ENCODE results near the gene DENND11.
"Not testable (repeated sequence)": the region's sequence is repeated elsewhere in the genome, so short reads cannot be mapped to it uniquely, and the experiment has no call there.

Gene DENND11

GRCh38 chr7:141689072-141689825 lies 12.7 kb downstream of the DENND11 start:
- H3K27ac ChIP-seq (ENCODE audit: insufficient read depth in 1 of 2, low read depth in 1 of 2, low read length in 2 of 2, poor library complexity in 1 of 2, severe bottlenecking in 2 of 2); H3K4me1 ChIP-seq (ENCODE audit: control extremely low read depth in 1 of 4, control insufficient read depth in 4 of 4, insufficient read depth in 4 of 4, low read length in 3 of 4); H3K4me3 ChIP-seq (ENCODE audit: control insufficient read depth in 1 of 7, extremely low read depth in 1 of 7, insufficient read depth in 4 of 7, low read depth in 2 of 7, low read length in 6 of 7); H3K27me3 ChIP-seq (replicated peaks in 2 of 5; ENCODE audit: control insufficient read depth in 4 of 5, insufficient read depth in 5 of 5, low read length in 4 of 5); DNase-seq; H3K9me3 ChIP-seq (ENCODE audit: control extremely low read depth in 1 of 5, control insufficient read depth in 4 of 5, insufficient read depth in 2 of 5, low read depth in 1 of 5, low read length in 4 of 5): not testable (repeated sequence)
- peaks cover 6 to 25% (median 16%) of the 10 kb centered on the region in 4 experiments for H3K36me3 ChIP-seq (ENCODE audit: control insufficient read depth in 4 of 4, insufficient read depth in 4 of 4, low read length in 3 of 4)
- ChIA-PET POLR2A (interaction anchor here (1.1 kb wide), 1 partner anchor 12 kb away, joined by 3 read pairs; no protein-coding TSS in a partner anchor), CTCF (interaction anchor here (0.6 to 2.3 kb wide), 11 partner anchors 9 to 1339 kb away, joined by 3 to 7 read pairs (median 4); no protein-coding TSS in a partner anchor)
- WGBS (ENCODE audit: insufficient coverage): 100% methylated on average over 3 of the region's 3 CpGs

DNA sequence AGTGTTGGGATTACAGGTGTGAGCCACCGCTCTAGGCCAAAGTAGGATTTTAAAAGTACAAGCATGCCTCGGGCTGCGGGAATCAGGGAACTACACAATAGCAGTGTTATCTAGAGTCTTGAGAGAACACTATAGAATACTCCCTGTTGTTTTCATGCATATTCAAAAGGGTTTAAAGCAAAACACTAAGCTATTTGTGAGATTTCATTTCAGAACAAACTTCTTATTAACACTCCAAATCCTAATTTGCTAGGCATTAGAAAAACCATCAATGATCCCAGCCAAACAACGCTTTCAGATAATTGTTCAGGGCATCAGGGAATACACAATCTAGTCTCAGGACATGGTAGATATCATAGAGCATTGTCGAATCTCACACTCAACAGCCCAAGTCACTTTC lies 13.9 kb downstream of the DENND11 start:
- ChIA-PET POLR2A (interaction anchor here (0.6 to 1.1 kb wide), 2 partner anchors 10 to 11 kb away, joined by 3 read pairs; no protein-coding TSS in a partner anchor), CTCF (interaction anchor here (0.8 to 1.9 kb wide), 7 partner anchors 8 to 33 kb away, joined by 3 to 5 read pairs (median 4); no protein-coding TSS in a partner anchor)
- Histone ChIP-seq H3K4me1 (ENCODE audit: control extremely low read depth in 1 of 4, control insufficient read depth in 4 of 4, insufficient read depth in 4 of 4, low read length in 3 of 4) (no peaks in the 10 kb centered on the region), H3K27me3 (replicated peaks in 2 of 5; ENCODE audit: control insufficient read depth in 4 of 5, insufficient read depth in 5 of 5, low read length in 4 of 5) (no peaks in the 10 kb centered on the region), H3K9me3 (ENCODE audit: control extremely low read depth in 1 of 5, control insufficient read depth in 4 of 5, insufficient read depth in 2 of 5, low read depth in 1 of 5, low read length in 4 of 5) (no peaks in the 10 kb centered on the region), H3K27ac (ENCODE audit: insufficient read depth in 1 of 2, low read depth in 1 of 2, low read length in 2 of 2, poor library complexity in 1 of 2, severe bottlenecking in 2 of 2) (no peak overlapping the region), H3K4me3 (ENCODE audit: control insufficient read depth in 1 of 7, extremely low read depth in 1 of 7, insufficient read depth in 4 of 7, low read depth in 2 of 7, low read length in 6 of 7) (no peak overlapping the region), H3K36me3 (ENCODE audit: control insufficient read depth in 4 of 4, insufficient read depth in 4 of 4, low read length in 3 of 4) (peaks cover 6 to 35% (median 16%) of the 10 kb centered on the region in 4 experiments)
- DNase-seq: no peak
- WGBS (ENCODE audit: insufficient coverage): 97% methylated on average over 3 of the region's 5 CpGs

DNA sequence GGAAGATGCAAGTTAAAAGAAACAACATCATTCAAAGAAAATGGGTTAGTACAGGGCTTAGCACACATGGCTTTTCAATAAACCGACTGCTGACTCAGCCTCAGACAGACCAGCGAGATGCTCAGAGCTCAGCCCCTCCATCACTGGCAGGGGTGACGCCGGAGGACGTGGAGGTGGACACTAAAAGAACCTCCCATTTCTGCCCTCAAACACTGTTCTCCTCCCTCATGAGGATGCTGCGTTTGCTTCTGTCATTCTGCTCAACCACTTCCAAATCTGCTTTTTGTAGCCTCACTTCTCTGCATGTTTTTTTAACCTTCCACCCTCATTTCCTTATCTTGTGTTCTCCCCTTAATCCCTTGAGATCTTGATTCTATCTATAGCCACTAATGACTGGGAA lies 15.3 kb downstream of the DENND11 start:
- WGBS (ENCODE audit: insufficient coverage): 98% methylated on average over 6 of the region's 6 CpGs
- no peaks in the 10 kb centered on the region for H3K4me1 ChIP-seq (ENCODE audit: control extremely low read depth in 1 of 4, control insufficient read depth in 4 of 4, insufficient read depth in 4 of 4, low read length in 3 of 4)
- DNase-seq: no peak
- no peaks in the 10 kb centered on the region for H3K9me3 ChIP-seq (ENCODE audit: control extremely low read depth in 1 of 5, control insufficient read depth in 4 of 5, insufficient read depth in 2 of 5, low read depth in 1 of 5, low read length in 4 of 5)
- H3K4me3 ChIP-seq (ENCODE audit: control insufficient read depth in 1 of 7, extremely low read depth in 1 of 7, insufficient read depth in 4 of 7, low read depth in 2 of 7, low read length in 6 of 7): no peak overlapping the region
- POLR2A ChIA-PET: no interaction called here
- no peak overlapping the region for H3K27ac ChIP-seq (ENCODE audit: insufficient read depth in 1 of 2, low read depth in 1 of 2, low read length in 2 of 2, poor library complexity in 1 of 2, severe bottlenecking in 2 of 2)
- CTCF ChIA-PET: interaction anchor here (0.9 to 1.9 kb wide), 8 partner anchors 8 to 51 kb away, joined by 3 to 7 read pairs (median 4); partner anchors contain the start of genes DENND11, SSBP1 and WEE2
- H3K27me3 ChIP-seq (replicated peaks in 2 of 5; ENCODE audit: control insufficient read depth in 4 of 5, insufficient read depth in 5 of 5, low read length in 4 of 5): no peaks in the 10 kb centered on the region
- peaks cover 11 to 47% (median 26%) of the 10 kb centered on the region in 4 experiments for H3K36me3 ChIP-seq (ENCODE audit: control insufficient read depth in 4 of 4, insufficient read depth in 4 of 4, low read length in 3 of 4)

- POLR2A ChIA-PET: interaction anchor here (0.6 kb wide), 1 partner anchor 47 kb away, joined by 3 read pairs; no protein-coding TSS in a partner anchor
- CTCF ChIA-PET: interaction anchor here (0.5 to 1.9 kb wide), 9 partner anchors 10 to 69 kb away, joined by 3 to 7 read pairs (median 4); partner anchors contain the start of genes DENND11 and SSBP1
These were observed 15.9 kb downstream of the DENND11 start for GRCh38 chr7:141686074-141686473.

GRCh38 chr7:141685285-141686023 lies 16.5 kb downstream of the DENND11 start:
- POLR2A ChIA-PET: interaction anchor here (0.6 kb wide), 1 partner anchor 48 kb away, joined by 3 read pairs; no protein-coding TSS in a partner anchor
- DNase-seq: no peak
- CTCF ChIA-PET: interaction anchor here (0.5 to 1.7 kb wide), 9 partner anchors 10 to 69 kb away, joined by 3 to 7 read pairs (median 3); partner anchors contain the start of genes DENND11 and SSBP1

More at GRCh38 chr7:141686074-141686473, 15.9 kb downstream of the DENND11 start:
- 100% methylated on average over 2 of the region's 3 CpGs for WGBS (ENCODE audit: insufficient coverage)
- Histone ChIP-seq H3K27me3 (replicated peaks in 2 of 5; ENCODE audit: control insufficient read depth in 4 of 5, insufficient read depth in 5 of 5, low read length in 4 of 5) (no peaks in the 10 kb centered on the region), H3K36me3 (ENCODE audit: control insufficient read depth in 4 of 4, insufficient read depth in 4 of 4, low read length in 3 of 4) (peaks cover 12 to 51% (median 30%) of the 10 kb centered on the region in 4 experiments), H3K4me1 (ENCODE audit: control extremely low read depth in 1 of 4, control insufficient read depth in 4 of 4, insufficient read depth in 4 of 4, low read length in 3 of 4) (no peaks in the 10 kb centered on the region), H3K27ac (ENCODE audit: insufficient read depth in 1 of 2, low read depth in 1 of 2, low read length in 2 of 2, poor library complexity in 1 of 2, severe bottlenecking in 2 of 2) (no peak overlapping the region), H3K4me3 (ENCODE audit: control insufficient read depth in 1 of 7, extremely low read depth in 1 of 7, insufficient read depth in 4 of 7, low read depth in 2 of 7, low read length in 6 of 7) (no peak overlapping the region), H3K9me3 (ENCODE audit: control extremely low read depth in 1 of 5, control insufficient read depth in 4 of 5, insufficient read depth in 2 of 5, low read depth in 1 of 5, low read length in 4 of 5) (no peaks in the 10 kb centered on the region)
- no peak for DNase-seq

DNA sequence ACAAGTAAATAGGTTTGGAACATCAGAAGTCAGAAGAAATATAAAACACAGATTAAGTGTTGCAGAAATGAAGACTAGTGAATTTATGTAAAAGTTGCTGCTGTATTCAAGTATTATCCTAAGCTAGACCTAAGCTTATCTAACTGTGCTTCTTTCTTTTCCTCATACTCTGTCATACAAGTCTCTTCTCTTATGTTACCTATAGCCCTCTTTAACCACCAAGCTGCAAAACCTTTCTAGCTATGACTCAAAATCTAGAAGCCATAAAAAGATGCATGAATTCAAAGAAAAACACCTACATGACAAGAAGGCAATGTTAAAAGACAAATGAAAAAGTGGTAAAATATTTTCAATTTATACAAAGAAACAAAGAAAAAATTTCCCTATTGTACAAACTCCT lies 23.0 kb downstream of the DENND11 start:
- Histone ChIP-seq H3K4me3 (ENCODE audit: control insufficient read depth in 1 of 7, extremely low read depth in 1 of 7, insufficient read depth in 4 of 7, low read depth in 2 of 7, low read length in 6 of 7) (no peak overlapping the region), H3K4me1 (ENCODE audit: control extremely low read depth in 1 of 4, control insufficient read depth in 4 of 4, insufficient read depth in 4 of 4, low read length in 3 of 4) (peaks cover 14 to 27% (median 20%) of the 10 kb centered on the region in 4 experiments), H3K36me3 (ENCODE audit: control insufficient read depth in 4 of 4, insufficient read depth in 4 of 4, low read length in 3 of 4) (peaks cover 6 to 41% (median 23%) of the 10 kb centered on the region in 4 experiments), H3K9me3 (ENCODE audit: control extremely low read depth in 1 of 5, control insufficient read depth in 4 of 5, insufficient read depth in 2 of 5, low read depth in 1 of 5, low read length in 4 of 5) (no peaks in the 10 kb centered on the region), H3K27me3 (replicated peaks in 2 of 5; ENCODE audit: control insufficient read depth in 4 of 5, insufficient read depth in 5 of 5, low read length in 4 of 5) (no peaks in the 10 kb centered on the region), H3K27ac (ENCODE audit: insufficient read depth in 1 of 2, low read depth in 1 of 2, low read length in 2 of 2, poor library complexity in 1 of 2, severe bottlenecking in 2 of 2) (no peak overlapping the region)
- ChIA-PET POLR2A (no interaction called here), CTCF (interaction anchor here (1.1 to 14.0 kb wide), 6 partner anchors 8 to 31 kb away, joined by 3 to 233 read pairs (median 10); partner anchors contain the start of gene WEE2)
- DNase-seq: no peak

More at GRCh38 chr7:141685285-141686023, 16.5 kb downstream of the DENND11 start:
- no peaks in the 10 kb centered on the region for H3K4me1 ChIP-seq (ENCODE audit: control extremely low read depth in 1 of 4, control insufficient read depth in 4 of 4, insufficient read depth in 4 of 4, low read length in 3 of 4)
- H3K4me3 ChIP-seq (ENCODE audit: control insufficient read depth in 1 of 7, extremely low read depth in 1 of 7, insufficient read depth in 4 of 7, low read depth in 2 of 7, low read length in 6 of 7): no peak overlapping the region
- 95% methylated on average over 27 of the region's 27 CpGs for WGBS (ENCODE audit: insufficient coverage)
- H3K27ac ChIP-seq (ENCODE audit: insufficient read depth in 1 of 2, low read depth in 1 of 2, low read length in 2 of 2, poor library complexity in 1 of 2, severe bottlenecking in 2 of 2): no peak overlapping the region
- no peaks in the 10 kb centered on the region for H3K9me3 ChIP-seq (ENCODE audit: control extremely low read depth in 1 of 5, control insufficient read depth in 4 of 5, insufficient read depth in 2 of 5, low read depth in 1 of 5, low read length in 4 of 5)
- H3K36me3 ChIP-seq (ENCODE audit: control insufficient read depth in 4 of 4, insufficient read depth in 4 of 4, low read length in 3 of 4): peaks cover 10 to 54% (median 34%) of the 10 kb centered on the region in 4 experiments
- no peaks in the 10 kb centered on the region for H3K27me3 ChIP-seq (replicated peaks in 2 of 5; ENCODE audit: control insufficient read depth in 4 of 5, insufficient read depth in 5 of 5, low read length in 4 of 5)
